RPMI8226 (cell line): ENCODE data around the gene VAX1.

ENCODE experiments used
- DNase-seq: peaks from one replicate; pipeline ENCODE4 v3.0.0-alpha.2; 2015

Gene VAX1

DNA sequence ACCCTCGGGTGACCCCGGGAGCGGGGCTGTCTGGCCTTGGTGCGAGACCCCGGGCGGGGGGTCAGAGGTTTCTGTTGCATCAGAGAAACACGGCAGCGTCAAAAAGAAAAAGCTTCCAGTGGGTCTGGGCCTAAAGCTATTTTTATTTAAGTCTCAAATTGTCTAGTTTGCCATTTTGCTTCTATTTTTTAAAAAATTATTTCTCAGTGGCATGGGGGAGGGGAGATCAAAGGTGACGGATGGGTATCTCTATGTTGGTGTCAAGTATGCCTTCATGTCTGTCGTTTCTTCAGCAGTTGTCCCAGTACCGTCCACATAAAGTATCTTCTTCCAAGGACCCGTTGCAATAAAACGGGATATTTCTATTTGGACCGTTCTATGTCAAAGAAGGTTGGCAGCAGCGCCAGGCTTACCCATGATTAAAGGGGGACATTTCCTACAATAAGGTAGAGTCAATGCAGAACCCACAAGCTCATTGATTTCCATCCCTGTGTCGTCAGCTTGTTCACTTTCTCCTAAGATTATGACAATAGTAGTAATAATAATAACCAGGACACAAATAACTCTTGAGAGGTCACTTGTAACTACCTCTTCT, 26.0 kb upstream of the VAX1 start:
- no peak for DNase-seq

DNA sequence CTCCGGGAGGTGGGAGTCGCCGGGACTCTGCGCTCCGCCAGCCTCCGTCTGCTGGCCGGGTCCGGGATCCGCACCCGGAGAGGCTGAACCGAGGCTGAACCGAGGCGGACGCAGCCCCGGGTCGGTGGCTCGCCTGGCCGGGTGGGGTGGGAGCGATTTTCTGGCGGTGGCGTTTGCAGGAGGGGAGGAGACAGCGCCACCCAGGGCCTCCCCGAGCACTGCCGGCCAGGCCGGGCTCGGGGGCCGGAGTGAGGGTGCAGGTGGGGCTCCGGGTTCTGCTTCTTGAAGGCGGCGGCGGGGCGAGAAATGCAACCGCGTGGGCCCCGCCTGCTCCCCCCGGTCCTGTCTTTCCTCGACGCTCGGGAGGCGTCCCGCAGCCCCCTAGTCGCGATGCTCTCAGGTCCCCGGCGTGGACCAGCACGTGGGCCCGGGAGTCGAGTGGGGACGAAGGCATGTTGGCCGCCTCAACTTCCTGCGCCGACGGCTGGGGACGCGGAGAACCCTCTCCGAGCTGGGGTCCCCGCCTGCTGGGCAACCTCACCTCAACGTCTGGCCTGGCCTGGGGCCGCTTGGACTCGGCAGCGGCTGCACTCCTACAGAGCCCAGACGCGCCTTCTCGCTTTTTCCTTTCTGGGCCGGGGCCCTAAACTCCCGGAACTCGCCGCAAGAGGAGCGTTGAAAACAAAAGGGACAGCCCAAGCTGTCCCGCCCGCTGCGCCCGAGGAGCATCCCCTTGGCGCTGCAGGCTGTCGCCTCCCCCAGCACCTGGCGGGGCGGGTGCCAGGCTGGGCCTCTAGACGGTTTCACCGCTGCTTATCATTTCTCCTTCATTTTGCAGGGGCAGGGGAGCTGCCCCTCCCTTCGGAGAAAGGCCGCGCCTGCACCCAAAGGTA, 25.2 kb upstream of the VAX1 start:
- DNase-seq = no peak

DNA sequence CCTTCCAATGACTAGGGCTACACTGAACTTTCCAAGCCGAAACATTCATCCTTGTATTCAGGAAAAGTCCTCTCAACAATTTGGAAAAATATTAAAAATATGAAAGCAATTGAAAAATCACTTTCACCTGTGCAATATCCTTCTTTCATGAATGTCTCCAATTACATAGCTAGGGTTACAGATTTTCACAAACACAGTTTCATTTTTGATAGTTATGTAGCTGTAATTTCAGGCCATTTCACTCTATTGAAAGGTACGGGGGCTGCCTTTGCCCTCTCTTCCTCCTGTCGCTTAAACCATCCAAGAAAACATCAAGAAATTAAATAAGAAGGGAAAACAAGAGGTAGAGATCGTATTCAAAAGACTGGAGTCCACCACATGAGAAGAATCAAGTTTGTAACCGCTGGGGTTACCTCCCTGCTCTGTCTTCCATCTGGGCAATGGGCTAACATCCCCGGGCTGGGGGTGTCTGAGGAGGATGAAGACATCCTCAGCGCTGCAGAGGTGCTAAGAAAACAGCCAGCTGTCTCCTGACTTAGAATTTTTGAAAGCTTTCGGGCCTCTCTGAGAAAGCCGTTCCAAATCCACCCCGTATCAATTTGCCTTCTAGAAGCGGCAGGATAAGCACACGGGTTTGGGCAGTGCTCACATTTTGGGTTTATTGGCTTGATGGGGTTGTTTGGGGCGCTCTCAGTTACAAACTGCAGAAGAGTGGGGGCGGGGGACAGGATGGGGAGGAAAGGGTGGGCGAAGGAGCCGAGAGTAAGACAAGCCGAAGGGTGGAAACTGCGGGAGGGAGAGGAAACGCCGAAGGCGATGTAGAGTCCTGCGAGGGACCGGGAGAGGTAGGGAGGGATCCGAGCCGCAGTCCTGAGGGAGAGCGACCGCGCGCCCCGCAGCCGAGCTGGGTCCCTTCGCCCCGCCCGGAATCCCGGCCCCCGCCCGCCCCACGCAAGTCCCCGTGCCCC, 24.3 kb upstream of the VAX1 start:
- no peak for DNase-seq

DNA sequence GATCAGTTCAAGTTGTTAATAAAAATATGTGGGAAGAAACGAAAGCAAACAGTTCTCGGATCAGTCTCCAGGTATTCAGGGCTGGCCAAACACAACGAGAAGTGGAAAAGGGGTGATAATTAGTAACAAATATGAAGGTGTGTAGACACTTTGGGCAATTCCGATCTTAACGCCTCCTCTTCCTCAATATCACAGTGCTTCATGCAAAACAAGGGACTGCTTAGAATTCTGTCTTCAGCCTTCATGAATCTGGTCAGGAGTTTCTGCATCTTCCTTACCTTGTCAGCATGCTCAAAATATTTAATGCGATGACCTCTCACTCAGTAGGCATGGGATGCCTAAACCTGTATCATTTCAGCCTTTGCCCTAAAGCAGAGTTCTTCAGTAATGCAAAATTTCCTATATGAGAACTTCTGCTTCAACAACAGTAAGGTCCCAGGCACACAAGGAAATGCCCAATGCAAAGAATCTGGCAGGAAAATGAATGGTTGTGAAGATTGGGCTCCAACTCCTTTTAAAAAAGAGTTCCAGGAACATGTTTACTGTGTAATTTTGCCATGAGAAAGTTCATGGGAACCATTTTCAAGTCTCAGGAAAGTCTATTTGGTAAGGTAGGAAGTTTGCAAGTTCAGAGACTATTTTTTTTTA, 23.4 kb upstream of the VAX1 start:
- DNase-seq = no peak

DNA sequence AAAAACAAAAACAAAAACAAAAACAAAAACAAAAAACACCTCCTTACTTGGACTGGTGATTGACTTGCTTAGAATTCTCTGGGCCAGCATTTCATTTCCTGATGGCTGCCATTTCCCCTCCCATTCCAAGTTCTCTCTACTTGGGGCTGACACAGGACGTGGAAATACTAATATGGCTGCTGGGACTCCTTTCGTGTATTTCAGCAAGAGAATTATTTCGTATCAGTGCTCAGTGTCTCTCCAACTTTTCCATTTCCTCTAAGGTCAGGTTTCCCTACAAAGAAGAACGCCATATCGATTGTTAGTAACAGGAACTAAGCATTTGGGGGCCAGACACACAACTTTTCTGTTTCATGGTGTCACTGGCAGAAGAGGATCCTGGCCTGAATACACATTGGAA, 22.5 kb upstream of the VAX1 start:
- no peak for DNase-seq

DNA sequence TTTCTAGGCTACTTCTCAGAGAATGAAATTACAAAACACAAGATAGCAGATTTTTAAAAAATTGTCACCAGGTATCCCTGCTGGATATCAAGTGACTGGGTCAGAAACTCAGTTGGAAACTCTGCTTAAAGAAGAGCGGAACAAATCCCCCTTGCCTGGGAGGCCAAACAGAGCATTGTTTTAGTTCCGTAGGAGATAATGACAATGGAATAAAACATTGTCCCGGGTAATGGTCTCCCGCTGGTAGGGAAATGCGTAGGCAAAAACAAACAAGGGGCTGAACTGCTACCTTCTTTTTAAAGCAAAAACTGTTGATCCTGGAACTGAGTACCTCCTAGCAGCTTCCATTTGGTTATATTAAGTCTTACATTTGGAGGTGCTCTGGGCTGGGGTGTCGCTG, 21.3 kb upstream of the VAX1 start:
- DNase-seq = no peak

DNA sequence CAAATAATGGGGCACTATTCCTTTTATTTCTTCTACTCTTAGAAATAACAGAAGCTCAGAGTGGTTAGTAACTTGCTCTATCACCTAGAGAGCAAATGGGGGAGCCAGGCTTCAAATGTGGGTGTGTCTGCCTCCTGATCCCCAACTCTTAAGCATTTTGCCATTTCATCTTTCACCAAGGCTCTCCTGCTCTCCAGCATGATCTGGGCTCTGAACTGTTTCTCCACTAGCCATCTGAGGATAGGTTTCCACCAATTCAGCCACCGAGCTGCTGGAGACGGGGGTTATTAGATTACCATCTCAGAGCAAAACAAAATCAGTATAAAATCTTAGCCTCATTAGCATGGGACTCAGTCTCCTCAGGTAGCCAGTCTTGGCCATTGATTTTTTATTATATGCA, 20.2 kb upstream of the VAX1 start:
- no peak for DNase-seq

DNA sequence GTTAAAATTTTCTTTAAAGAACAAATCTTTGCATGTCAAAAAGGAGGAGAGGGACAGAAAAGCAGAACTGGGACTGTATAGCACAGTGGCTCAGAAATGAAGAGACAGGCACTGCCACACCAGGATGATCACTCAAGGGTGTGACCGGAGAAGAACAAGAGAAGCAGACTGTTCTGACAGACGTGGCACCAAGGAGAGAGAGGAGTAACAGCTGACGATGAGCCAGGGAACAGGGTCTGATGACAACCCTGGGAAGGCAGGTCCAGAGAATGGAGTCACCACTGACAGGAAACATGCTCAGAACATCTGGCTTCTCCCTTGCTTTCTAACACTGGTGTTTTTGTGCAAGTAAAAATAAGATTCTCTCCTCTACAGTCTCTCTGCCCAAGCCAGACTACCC, 14.6 kb upstream of the VAX1 start:
- DNase-seq = no peak

DNA sequence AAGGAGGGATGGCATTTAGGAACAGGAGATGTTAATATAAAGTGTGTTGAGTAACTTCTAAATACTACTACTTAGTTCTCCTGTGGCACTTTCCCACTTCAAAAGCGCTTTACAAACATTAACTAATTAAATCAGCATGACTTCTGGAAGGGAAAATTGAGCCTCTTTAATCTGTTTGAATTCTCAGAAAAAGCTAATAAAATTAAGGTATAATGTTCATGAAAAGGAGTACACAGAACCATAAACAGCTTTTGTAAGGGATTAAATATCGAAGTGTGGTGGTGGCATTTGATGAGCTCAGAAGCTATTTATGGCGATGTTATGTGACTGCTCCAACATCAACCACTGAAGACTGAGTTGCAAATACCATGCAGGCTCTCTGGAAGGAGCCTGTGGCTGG, 10.2 kb upstream of the VAX1 start:
- no peak for DNase-seq

DNA sequence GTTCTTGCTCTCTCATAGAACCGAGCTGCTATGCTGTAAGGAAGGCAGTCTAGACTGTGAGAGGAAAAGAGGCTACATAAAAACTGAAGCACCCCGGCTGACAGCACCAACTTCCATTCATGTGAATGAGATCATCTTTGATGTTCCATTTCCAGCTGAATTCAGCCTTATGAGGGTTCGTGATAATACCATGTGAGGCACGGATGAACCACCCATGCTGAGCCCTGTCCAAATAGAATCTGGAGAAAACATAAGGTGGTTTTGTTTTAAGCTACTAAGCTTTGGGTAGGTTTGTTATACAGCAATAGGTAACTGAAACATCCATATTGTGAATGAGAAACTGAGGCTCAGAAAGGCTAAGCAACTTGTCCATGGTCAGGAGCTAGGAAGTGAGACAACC, 6.9 kb upstream of the VAX1 start:
- no peak for DNase-seq

DNA sequence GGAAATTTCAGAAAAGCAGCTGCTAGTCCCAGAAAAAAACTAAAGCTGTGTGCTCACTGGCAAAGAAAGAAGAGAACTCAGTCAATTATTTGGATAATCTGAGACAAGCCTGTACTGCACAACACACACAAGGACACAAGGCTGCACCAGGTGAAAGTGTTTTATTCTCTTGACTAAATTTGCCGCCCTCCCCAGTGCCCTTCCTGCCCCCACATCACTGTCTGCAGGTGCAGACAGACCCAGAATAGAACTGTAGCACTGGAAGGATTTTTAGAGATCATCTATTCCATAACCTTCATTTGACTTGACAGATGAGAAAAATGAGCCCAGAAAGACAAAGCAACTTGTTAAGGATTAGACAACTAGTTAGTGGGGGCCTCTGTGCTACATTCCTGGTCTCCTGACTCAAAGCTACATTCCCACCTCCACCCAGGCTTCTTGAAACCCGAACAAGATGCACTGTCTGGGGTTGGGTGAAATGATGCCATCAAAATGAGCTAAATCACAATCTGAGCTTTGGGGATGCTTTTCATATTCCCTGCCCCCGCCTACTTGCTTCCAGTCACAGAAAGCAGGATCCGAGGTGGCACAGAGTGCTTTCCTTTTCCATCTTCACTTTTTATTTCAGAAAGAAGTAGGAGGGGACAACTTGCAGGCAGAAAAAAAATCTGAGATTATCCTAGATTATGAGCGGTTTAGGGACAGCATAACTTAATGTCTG, 5.2 kb upstream of the VAX1 start:
- no peak for DNase-seq

DNA sequence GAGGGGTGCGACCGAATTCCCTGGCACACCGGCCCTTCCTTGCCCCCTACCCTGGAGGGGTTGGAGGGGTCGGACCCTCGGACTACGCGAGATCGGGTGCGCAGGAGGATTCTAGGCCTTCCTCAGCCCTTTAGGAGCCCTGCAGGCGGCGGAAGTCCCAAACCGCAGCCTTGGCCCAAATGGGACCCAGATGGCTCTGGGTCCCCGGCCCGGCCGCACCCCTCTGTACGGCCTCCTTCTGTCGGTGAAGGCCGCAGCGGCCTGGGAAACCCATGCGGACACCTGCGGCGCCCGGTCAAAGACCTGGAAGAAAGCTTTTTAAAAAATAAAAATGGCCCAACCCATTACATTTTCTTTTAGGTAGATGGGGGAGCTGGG, 2.4 kb upstream of the VAX1 start:
- no peak for DNase-seq

DNA sequence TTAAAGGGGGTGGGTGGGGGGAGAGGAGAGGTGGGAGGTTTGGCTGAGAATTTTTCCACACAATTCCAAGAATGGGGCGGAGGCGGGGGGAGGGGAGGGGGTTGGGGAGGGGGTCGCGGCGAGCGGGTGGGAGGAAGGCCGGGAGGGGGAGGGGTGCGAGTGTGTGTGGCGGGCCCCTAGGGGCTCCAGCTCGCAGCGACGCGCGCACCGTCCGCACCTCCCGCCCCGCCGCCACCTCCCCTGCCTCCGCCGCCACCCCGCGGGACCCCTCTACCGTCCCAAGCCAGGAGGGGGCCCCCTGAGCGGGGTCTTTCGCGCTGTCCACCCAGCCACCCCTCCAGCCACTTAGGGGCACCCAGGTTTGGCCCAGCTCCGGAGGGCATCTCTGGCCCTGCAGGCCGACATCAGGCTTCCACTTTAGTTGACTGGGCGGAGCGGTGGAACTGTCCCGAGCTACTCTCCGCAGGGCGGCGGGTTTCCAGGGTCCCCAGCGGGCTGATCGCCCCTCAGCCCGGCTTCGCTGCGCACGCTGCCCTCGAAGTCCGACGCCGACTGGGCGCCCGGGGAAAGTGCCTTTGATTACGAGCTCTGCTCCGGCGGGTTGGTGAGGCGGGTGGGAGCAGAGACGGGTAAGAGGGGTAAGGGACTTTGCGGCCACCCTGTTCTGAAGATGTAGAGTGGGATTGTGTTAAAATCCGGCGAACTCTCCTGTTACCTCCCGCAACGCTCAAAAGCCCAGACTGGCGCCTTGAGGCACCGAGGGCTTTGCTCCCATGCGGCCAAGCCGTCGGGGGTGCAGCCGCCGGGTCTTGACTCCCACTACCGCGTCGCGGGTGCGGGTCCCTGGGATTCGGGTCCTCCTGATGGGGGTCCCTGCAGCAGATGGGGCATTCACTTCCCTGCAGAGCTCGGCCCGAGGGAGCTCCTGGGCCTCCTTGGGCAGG, 1.8 kb upstream of the VAX1 start:
- no peak for DNase-seq

DNA sequence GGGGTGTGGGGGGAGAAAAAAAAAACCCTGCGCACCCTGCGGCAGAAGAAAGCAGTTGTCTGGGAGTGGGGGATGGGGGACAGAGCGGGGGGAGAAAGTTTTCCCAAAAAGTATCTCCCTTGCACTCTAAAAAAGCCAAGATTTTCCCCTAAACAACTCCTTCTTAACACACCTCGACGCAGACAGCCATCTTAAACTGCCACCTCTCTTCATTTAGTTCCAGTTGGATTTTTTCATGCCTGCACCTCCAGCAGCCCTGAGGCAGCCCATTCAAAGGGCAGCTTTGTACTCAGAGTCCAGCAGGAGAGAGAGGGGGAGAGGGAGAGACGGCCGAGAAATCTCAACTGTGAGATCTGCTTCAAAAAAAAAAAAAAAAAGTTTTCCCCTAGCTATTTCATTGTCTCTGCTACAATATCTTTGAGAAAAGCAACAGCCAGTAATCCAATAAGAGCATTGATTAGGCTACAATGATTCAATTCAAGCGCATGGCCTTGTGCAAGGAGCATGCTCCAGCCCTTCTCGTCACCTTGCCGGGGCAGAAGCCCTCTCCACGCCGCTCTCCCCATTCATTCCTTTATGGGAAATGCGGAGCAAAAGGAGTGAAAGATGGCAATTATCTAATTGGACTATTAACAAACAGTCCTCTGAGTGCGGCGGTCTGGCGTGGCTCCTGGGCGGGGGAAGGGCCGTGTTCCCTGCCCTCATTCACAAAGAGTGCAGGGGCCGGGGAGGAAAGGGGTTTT, 939 bp upstream of the VAX1 start:
- DNase-seq = no peak

DNA sequence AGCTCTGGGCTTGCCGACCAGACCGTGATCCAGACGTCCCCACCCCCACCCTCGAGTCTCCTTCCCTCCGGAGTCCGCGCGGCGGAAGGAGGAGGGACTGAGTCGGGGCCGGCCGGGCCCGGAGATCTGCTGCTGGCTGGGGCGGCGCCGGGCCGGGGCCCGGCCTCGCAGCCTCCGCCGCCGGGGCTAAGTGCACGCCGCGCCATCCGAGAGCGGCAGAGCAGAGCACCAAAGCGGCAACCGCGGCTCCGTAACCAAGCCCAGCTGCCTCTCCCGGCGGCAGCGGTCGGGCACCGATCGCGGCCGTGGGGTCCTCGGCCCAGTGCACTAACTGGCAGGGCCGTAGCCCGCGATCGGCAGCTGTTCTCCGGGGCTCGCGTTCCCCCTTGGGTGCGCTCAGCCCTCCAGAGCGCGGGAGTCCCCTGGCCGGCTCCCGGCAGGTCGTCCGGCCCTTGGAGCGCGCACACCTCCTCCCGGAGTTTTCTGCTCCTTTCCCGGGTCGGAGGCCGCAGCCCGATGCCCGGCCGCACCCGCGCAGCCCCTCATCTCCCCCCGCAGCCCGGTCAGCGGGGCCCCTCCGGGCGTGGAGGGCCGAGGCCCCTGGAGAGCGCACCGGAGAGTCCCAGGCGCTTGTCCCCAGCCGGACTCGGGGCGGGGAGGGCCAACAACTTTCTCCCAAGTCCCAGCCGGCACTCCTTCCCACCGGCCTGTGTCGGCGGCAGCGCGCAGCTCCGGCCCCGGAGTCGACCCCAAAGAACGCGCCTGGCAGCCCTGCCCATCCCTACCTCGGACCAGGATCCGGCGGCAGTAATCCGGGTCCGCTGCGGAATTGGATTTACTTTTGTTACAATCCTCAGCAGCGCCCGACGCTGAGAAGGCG, 799 bp downstream of the VAX1 start:
- DNase-seq = peak; percentile 15

DNA sequence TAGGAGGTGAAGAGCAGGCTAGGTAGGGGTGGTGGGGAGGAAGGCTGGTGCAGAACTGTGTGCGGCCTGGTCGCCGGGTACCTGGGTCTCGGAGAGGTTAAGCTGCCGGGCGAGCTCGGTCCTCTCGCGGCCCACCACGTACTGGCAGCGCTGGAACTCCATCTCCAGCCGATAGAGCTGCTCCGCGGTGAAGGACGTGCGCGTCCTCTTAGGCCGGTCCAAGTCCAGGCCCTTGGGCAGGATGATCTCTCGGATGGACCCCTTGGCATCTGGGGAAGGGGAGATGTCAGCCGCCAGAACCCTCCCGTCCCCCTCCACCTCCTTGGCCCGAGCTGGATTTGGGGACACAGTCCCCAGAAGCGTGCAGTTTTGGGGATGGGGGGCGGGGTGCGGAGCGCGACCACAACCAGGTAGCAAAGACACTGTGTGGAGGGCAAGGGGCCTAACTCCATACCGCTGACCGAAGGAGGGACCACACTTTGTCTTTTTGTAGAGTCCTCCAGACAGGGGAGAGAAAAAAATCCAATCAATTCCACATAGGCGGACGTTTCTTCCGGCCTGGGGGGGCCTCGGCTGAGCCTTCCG, 1.6 kb downstream of the VAX1 start:
- no peak for DNase-seq

DNA sequence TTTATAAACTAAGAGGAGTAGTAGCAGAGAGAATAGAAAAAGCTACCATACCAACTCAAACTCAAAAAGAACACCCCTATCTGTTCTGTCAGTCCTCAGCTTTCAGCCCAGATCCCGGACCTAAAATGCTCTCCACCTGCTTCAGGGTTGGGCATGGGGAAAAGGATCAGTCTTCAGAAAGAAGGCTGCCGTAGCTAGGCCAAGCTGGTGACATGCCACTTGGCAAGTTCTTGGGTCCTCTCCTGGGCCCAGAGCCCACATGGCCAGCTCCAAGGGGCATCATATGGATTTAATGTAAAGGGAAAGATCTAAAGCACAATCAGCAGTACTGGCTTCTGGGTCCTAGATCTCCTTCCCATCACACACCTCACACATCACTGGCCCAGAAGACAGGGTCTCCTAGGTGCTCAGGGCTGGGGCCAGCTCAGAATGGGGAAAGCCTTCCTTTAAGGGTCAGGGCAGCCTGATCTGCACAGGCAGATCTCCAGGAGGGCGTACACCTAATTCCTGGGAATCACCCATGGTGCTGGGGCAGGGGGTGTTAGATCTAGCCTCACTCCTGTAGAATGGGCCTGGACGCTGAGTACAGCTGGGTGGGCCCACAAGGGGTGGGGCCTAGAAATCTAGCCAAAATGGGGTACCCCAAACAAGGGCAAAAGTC, 2.5 kb downstream of the VAX1 start:
- no peak for DNase-seq

DNA sequence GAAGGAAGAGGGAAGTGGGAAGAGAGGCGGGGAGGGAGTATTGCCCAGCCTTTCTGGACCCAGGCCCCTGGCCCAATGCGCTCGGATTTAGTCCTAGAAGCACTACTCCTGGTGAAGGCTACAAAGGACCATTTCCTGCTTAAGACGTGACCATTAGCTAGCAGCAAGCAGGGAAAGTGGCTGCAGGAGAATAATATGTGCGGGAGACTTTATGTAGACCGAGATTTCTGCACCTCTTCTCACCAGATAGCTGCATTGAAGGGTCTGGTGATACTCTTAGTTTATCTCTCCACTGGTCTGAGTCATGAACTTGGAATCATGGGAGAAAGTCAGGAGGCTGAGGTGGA, 3.1 kb downstream of the VAX1 start:
- no peak for DNase-seq
